ENCODE measurements around the gene GRIFIN.

Gene GRIFIN

DNA sequence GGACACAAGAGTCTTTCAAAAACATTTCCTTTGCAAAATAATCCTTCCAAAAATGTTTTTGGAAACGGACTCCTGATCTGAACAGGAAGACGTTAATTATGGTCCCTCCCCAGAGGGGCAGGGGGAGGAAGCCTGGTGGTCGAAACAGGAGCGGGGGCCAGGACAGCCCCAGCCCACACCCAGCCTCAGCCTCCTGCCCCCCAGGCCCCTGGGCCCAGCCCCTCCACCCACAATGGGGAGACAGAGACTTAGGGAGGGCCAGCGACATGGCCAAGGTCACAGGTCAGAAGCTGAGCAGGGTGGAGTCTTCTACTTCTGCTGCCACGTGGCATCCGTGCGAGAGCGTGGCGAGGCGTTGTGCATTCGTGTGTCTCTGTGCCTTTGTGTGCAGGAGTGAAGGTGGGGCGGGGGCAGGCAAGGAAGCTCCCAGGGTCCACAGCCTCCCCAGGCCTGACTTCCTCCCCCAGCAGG lies 14.0 kb upstream of the GRIFIN start:
- POLR2A ChIA-PET: no interaction called here
- no peaks in the 10 kb centered on the region for H3K9me3 ChIP-seq (ENCODE audit: control insufficient read depth, insufficient read depth, low read depth, low read length)
- no peak overlapping the region for H3K4me3 ChIP-seq (ENCODE audit: low read depth, low read length)
- CTCF ChIA-PET: interaction anchor here (0.8 kb wide), 1 partner anchor 21 kb away, joined by 7 read pairs; no protein-coding TSS in a partner anchor
- TF ChIP-seq ZNF174 (tag by site-specific recombination; IDR thresholded peaks at IDR 0.05): no peak
- H3K4me1 ChIP-seq (ENCODE audit: control insufficient read depth, insufficient read depth, low read length): no peaks in the 10 kb centered on the region
- no peak overlapping the region for H3K27ac ChIP-seq (ENCODE audit: extremely low read depth, low read depth, low read length)
- no peaks in the 10 kb centered on the region for H3K36me3 ChIP-seq (ENCODE audit: control insufficient read depth in 2 of 2, insufficient read depth in 1 of 2, low read length in 2 of 2)

DNA sequence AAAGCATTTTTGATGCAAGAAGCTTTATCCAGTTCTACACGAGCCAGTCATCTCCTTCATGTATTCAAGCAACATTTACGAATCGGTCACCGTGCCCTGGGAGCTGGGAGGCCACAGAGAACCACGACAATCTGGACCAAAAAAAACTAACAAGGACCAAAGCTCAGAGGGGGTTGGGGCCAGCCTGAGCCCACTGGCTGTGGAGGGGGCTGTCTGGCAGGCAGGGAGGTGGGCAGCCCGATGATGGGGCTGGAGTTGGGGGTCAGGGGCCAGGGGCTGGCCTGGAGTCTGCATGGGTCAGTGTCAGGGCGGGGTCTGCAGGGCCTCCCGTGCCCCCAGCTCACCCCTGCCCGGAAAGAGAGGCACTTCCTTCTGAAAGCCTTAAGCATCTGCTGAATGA lies 12.5 kb upstream of the GRIFIN start:
- Histone ChIP-seq H3K4me1 (ENCODE audit: control insufficient read depth, insufficient read depth, low read length) (no peaks in the 10 kb centered on the region), H3K27ac (ENCODE audit: extremely low read depth, low read depth, low read length) (no peak overlapping the region), H3K9me3 (ENCODE audit: control insufficient read depth, insufficient read depth, low read depth, low read length) (no peaks in the 10 kb centered on the region), H3K4me3 (ENCODE audit: low read depth, low read length) (no peak overlapping the region), H3K36me3 (ENCODE audit: control insufficient read depth in 2 of 2, insufficient read depth in 1 of 2, low read length in 2 of 2) (no peaks in the 10 kb centered on the region)
- CTCF ChIA-PET: interaction anchor here (0.6 kb wide), 2 partner anchors 20 to 172 kb away, joined by 3 read pairs; no protein-coding TSS in a partner anchor
- POLR2A ChIA-PET: interaction anchor here (0.5 kb wide), 1 partner anchor 55 kb away, joined by 3 read pairs; no protein-coding TSS in a partner anchor
- TF ChIP-seq ZNF654 (tag by site-specific recombination; IDR thresholded peaks at IDR 0.05; ENCODE audit: low read depth) (no peak), MZF1 (tag by site-specific recombination; IDR thresholded peaks at IDR 0.05; ENCODE audit: borderline replicate concordance) (no peak), REPIN1 (tag by site-specific recombination; IDR thresholded peaks at IDR 0.05; ENCODE audit: low read depth) (no peak), KLF8 (tag by site-specific recombination; IDR thresholded peaks at IDR 0.05) (no peak), ZNF335 (tag by site-specific recombination; conservative IDR thresholded peaks at IDR 0.05) (no peak)
- TF ChIP-seq, protein P1, sequence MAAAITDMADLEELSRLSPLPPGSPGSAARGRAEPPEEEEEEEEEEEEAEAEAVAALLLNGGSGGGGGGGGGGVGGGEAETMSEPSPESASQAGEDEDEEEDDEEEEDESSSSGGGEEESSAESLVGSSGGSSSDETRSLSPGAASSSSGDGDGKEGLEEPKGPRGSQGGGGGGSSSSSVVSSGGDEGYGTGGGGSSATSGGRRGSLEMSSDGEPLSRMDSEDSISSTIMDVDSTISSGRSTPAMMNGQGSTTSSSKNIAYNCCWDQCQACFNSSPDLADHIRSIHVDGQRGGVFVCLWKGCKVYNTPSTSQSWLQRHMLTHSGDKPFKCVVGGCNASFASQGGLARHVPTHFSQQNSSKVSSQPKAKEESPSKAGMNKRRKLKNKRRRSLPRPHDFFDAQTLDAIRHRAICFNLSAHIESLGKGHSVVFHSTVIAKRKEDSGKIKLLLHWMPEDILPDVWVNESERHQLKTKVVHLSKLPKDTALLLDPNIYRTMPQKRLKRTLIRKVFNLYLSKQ (tag by site-specific recombination; IDR thresholded peaks at IDR 0.05; ENCODE audit: borderline replicate concordance): no peak
- TF ChIP-seq, protein P2, sequence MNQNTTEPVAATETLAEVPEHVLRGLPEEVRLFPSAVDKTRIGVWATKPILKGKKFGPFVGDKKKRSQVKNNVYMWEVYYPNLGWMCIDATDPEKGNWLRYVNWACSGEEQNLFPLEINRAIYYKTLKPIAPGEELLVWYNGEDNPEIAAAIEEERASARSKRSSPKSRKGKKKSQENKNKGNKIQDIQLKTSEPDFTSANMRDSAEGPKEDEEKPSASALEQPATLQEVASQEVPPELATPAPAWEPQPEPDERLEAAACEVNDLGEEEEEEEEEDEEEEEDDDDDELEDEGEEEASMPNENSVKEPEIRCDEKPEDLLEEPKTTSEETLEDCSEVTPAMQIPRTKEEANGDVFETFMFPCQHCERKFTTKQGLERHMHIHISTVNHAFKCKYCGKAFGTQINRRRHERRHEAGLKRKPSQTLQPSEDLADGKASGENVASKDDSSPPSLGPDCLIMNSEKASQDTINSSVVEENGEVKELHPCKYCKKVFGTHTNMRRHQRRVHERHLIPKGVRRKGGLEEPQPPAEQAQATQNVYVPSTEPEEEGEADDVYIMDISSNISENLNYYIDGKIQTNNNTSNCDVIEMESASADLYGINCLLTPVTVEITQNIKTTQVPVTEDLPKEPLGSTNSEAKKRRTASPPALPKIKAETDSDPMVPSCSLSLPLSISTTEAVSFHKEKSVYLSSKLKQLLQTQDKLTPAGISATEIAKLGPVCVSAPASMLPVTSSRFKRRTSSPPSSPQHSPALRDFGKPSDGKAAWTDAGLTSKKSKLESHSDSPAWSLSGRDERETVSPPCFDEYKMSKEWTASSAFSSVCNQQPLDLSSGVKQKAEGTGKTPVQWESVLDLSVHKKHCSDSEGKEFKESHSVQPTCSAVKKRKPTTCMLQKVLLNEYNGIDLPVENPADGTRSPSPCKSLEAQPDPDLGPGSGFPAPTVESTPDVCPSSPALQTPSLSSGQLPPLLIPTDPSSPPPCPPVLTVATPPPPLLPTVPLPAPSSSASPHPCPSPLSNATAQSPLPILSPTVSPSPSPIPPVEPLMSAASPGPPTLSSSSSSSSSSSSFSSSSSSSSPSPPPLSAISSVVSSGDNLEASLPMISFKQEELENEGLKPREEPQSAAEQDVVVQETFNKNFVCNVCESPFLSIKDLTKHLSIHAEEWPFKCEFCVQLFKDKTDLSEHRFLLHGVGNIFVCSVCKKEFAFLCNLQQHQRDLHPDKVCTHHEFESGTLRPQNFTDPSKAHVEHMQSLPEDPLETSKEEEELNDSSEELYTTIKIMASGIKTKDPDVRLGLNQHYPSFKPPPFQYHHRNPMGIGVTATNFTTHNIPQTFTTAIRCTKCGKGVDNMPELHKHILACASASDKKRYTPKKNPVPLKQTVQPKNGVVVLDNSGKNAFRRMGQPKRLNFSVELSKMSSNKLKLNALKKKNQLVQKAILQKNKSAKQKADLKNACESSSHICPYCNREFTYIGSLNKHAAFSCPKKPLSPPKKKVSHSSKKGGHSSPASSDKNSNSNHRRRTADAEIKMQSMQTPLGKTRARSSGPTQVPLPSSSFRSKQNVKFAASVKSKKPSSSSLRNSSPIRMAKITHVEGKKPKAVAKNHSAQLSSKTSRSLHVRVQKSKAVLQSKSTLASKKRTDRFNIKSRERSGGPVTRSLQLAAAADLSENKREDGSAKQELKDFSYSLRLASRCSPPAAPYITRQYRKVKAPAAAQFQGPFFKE (tag by site-specific recombination; IDR thresholded peaks at IDR 0.05; ENCODE audit: borderline replicate concordance): no peak
- TF ChIP-seq, protein P3, sequence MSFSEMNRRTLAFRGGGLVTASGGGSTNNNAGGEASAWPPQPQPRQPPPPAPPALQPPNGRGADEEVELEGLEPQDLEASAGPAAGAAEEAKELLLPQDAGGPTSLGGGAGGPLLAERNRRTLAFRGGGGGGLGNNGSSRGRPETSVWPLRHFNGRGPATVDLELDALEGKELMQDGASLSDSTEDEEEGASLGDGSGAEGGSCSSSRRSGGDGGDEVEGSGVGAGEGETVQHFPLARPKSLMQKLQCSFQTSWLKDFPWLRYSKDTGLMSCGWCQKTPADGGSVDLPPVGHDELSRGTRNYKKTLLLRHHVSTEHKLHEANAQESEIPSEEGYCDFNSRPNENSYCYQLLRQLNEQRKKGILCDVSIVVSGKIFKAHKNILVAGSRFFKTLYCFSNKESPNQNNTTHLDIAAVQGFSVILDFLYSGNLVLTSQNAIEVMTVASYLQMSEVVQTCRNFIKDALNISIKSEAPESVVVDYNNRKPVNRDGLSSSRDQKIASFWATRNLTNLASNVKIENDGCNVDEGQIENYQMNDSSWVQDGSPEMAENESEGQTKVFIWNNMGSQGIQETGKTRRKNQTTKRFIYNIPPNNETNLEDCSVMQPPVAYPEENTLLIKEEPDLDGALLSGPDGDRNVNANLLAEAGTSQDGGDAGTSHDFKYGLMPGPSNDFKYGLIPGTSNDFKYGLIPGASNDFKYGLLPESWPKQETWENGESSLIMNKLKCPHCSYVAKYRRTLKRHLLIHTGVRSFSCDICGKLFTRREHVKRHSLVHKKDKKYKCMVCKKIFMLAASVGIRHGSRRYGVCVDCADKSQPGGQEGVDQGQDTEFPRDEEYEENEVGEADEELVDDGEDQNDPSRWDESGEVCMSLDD (tag by site-specific recombination; IDR thresholded peaks at IDR 0.05): no peak

DNA sequence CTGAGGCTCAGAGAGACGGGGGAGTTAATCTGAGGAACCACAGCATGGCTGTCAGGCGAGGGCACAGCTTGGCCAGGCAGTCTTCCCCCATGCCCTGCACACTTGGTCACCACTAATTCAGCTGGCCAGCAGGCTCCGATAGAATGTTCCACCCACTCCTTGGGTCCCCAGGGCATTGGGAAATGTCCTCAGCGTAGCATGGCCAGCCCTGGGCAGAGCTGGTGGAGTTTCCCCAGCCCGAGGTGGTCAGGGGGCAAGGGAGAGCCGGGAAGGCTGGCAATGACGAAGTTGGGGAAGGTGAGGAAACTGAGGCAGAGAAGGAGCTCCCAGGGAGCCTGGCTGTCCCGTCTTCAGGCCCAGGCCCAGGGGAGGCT lies 12.1 kb upstream of the GRIFIN start:
- Histone ChIP-seq H3K27ac (ENCODE audit: extremely low read depth, low read depth, low read length) (no peak overlapping the region), H3K4me1 (ENCODE audit: control insufficient read depth, insufficient read depth, low read length) (no peaks in the 10 kb centered on the region), H3K36me3 (ENCODE audit: control insufficient read depth in 2 of 2, insufficient read depth in 1 of 2, low read length in 2 of 2) (no peaks in the 10 kb centered on the region), H3K4me3 (ENCODE audit: low read depth, low read length) (no peak overlapping the region), H3K9me3 (ENCODE audit: control insufficient read depth, insufficient read depth, low read depth, low read length) (no peaks in the 10 kb centered on the region)
- POLR2A ChIA-PET: interaction anchor here (0.5 kb wide), 1 partner anchor 56 kb away, joined by 3 read pairs; no protein-coding TSS in a partner anchor
- TF ChIP-seq GLIS2 (tag by site-specific recombination; IDR thresholded peaks at IDR 0.05) (no peak), SP7 (tag by site-specific recombination; IDR thresholded peaks at IDR 0.05) (no peak)
- CTCF ChIA-PET: interaction anchor here (0.6 kb wide), 2 partner anchors 20 to 172 kb away, joined by 3 read pairs; no protein-coding TSS in a partner anchor

All from HEK293 (cell line).